ENCODE measurements around the gene MVP. TPM values are rescaled to one million over a fixed set of nuclear protein-coding genes. Genes with fewer than 3 reads are reported as not detected.

MVP gene
- total RNA-seq, 1 experiment from 2014 or later = 27.3 TPM

- DNase-seq (no peak), ATAC-seq (no peak)
- no peak for TF ChIP-seq CTCF (conservative IDR thresholded peaks at IDR 0.05; ENCODE audit: low read depth, low read length)
- TF ChIP-seq EZH2 (IDR thresholded peaks at IDR 0.05; ENCODE audit: low read length, unreplicated experiment) = no peak
- TF ChIP-seq EZH2phosphoT487 (IDR thresholded peaks at IDR 0.05; ENCODE audit: borderline replicate concordance, low read length) = no peak
- Histone ChIP-seq H3K27me3 (ENCODE audit: low read length) (no peaks in the 10 kb centered on the region), H3K27ac (ENCODE audit: low read length) (no peak overlapping the region), H3K4me3 (ENCODE audit: low read length) (no peak overlapping the region), H2AFZ (ENCODE audit: low read length) (no peak overlapping the region), H3K79me2 (ENCODE audit: low read length) (peaks cover 40% of the 10 kb centered on the region), H3F3A (ENCODE audit: low read length, unreplicated experiment) (peaks cover 3% of the 10 kb centered on the region), H3K9me2 (replicated peaks; ENCODE audit: low read length) (no peaks in the 10 kb centered on the region), H3K4me1 (ENCODE audit: insufficient read depth, low read length) (peaks cover 44% of the 10 kb centered on the region), H3K36me3 (ENCODE audit: low read depth, low read length) (no peaks in the 10 kb centered on the region; the same call in none of the 2 replicates), H4K20me1 (ENCODE audit: low read length) (no peaks in the 10 kb centered on the region), H3K9me3 (ENCODE audit: low read length) (no peaks in the 10 kb centered on the region), H3K9ac (ENCODE audit: low read length) (no peak overlapping the region), H3K4me2 (ENCODE audit: low read length) (no peak overlapping the region)
- ChIA-PET POLR2A (ENCODE audit: unreplicated experiment) (no interaction called here), CTCF (no interaction called here)
- no TSS peak for BruUV-seq (replicated peaks)
- intact Hi-C loops (cut with micrococcal nuclease) = no loop called here
Measured at GRCh38 chr16:29813644-29814562, 6.4 kb upstream of the MVP start.

GRCh38 chr16:29814592-29814991 lies 5.7 kb upstream of the MVP start:
- no peak overlapping the region for H3K27ac ChIP-seq (ENCODE audit: low read length)
- CTCF ChIA-PET = no interaction called here
- intact Hi-C loops (cut with micrococcal nuclease) = no loop called here
- no TSS peak for BruUV-seq (replicated peaks)
- H3K36me3 ChIP-seq (ENCODE audit: low read depth, low read length) = no peaks in the 10 kb centered on the region; the same call in none of the 2 replicates
- no peaks in the 10 kb centered on the region for H4K20me1 ChIP-seq (ENCODE audit: low read length)
- H3K27me3 ChIP-seq (ENCODE audit: low read length) = no peaks in the 10 kb centered on the region
- peaks cover 43% of the 10 kb centered on the region for H3K4me1 ChIP-seq (ENCODE audit: insufficient read depth, low read length)
- no peaks in the 10 kb centered on the region for H3K9me3 ChIP-seq (ENCODE audit: low read length)
- POLR2A ChIA-PET (ENCODE audit: unreplicated experiment) = no interaction called here
- H3K9ac ChIP-seq (ENCODE audit: low read length) = no peak overlapping the region
- H3K79me2 ChIP-seq (ENCODE audit: low read length) = peaks cover 34% of the 10 kb centered on the region
- H3K4me2 ChIP-seq (ENCODE audit: low read length) = no peak overlapping the region
- TF ChIP-seq EZH2 (IDR thresholded peaks at IDR 0.05; ENCODE audit: low read length, unreplicated experiment) (no peak), EZH2phosphoT487 (IDR thresholded peaks at IDR 0.05; ENCODE audit: borderline replicate concordance, low read length) (no peak), CTCF (conservative IDR thresholded peaks at IDR 0.05; ENCODE audit: low read depth, low read length) (no peak)
- peaks cover 3% of the 10 kb centered on the region for H3F3A ChIP-seq (ENCODE audit: low read length, unreplicated experiment)
- ATAC-seq = no peak
- H3K9me2 ChIP-seq (replicated peaks; ENCODE audit: low read length) = no peaks in the 10 kb centered on the region
- no peak overlapping the region for H2AFZ ChIP-seq (ENCODE audit: low read length)
- H3K4me3 ChIP-seq (ENCODE audit: low read length) = no peak overlapping the region
- DNase-seq = no peak
